GM12891 (cell line): ENCODE data around the gene MAP2K2.

ENCODE experiments used
- POLR2A ChIP-seq: IDR thresholded peaks from 2 replicates; pipeline ENCODE4 v1.6.1; 2011; ENCODE audit warnings: low read depth, low read length, control low read depth
- POLR2AphosphoS5 ChIP-seq: IDR thresholded peaks from 2 replicates; pipeline ENCODE4 v1.6.1; 2011; ENCODE audit warnings: low read depth, low read length, control low read depth

GRCh38 chr19:4043966-4044715 lies 79.8 kb downstream of the MAP2K2 start:
- no peak for TF ChIP-seq POLR2AphosphoS5
- no peak for TF ChIP-seq POLR2A
